Measurements from ENCODE around the gene PLOD2. TPM values are rescaled to one million over a fixed set of nuclear protein-coding genes. Genes with fewer than 3 reads are reported as not detected.

The PLOD2 gene
- total RNA-seq, 1 donor from 2014 or later: 38.5 TPM

DNA sequence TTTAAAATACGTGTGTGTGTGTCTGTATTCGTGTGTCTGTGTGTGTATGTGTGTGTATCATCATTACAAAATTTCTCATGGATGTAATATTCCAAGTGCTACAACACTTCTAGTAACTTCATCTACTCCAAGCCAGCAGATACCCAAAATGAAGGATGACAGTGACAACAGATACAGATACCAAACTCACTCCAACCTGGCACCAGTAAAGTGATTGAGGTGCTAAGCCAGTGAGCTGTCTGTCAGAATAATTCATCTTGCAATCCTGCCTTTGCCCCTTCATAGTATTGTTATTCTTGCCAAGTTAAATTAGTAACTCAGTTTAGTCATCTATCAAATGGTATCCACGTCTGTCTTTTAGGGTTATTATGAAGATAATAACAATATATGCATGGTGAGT lies 58.1 kb downstream of the PLOD2 start:
- no peaks in the 10 kb centered on the region for H3K27me3 ChIP-seq (ENCODE audit: control insufficient read depth, insufficient read depth, low read length)
- no peak for DNase-seq (ENCODE audit: low read depth)
- H3K4me3 ChIP-seq (ENCODE audit: low read depth, low read length): no peak overlapping the region
- peaks cover 3% of the 10 kb centered on the region for H3K36me3 ChIP-seq (ENCODE audit: control insufficient read depth, insufficient read depth, low read length)
- TF ChIP-seq, protein P1, sequence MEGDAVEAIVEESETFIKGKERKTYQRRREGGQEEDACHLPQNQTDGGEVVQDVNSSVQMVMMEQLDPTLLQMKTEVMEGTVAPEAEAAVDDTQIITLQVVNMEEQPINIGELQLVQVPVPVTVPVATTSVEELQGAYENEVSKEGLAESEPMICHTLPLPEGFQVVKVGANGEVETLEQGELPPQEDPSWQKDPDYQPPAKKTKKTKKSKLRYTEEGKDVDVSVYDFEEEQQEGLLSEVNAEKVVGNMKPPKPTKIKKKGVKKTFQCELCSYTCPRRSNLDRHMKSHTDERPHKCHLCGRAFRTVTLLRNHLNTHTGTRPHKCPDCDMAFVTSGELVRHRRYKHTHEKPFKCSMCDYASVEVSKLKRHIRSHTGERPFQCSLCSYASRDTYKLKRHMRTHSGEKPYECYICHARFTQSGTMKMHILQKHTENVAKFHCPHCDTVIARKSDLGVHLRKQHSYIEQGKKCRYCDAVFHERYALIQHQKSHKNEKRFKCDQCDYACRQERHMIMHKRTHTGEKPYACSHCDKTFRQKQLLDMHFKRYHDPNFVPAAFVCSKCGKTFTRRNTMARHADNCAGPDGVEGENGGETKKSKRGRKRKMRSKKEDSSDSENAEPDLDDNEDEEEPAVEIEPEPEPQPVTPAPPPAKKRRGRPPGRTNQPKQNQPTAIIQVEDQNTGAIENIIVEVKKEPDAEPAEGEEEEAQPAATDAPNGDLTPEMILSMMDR (IDR thresholded peaks at IDR 0.05; ENCODE audit: insufficient read depth, low read length, poor library complexity, severe bottlenecking): no peak

DNA sequence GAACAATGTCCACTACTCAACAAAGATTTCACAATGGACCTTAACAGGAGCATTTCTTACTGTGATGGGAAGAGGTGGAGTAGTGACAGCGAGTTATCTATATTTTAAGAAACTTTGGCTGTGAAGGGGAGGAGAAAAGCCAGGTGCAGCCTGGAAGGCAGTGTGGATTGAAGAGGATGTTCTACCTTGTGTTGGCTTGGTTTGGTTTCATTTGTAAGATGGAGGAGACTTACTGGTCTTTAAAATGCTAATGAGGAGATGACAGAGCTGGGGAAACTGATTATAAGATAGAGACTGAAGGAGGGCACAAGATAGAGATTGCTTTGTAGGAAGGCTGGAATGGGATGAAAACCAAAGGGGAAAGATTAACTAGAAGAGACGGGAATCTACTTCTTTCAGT lies 59.4 kb downstream of the PLOD2 start:
- DNase-seq (ENCODE audit: low read depth): no peak
- no peaks in the 10 kb centered on the region for H3K27me3 ChIP-seq (ENCODE audit: control insufficient read depth, insufficient read depth, low read length)
- peaks cover 3% of the 10 kb centered on the region for H3K36me3 ChIP-seq (ENCODE audit: control insufficient read depth, insufficient read depth, low read length)
- H3K4me3 ChIP-seq (ENCODE audit: low read depth, low read length): no peak overlapping the region
- TF ChIP-seq, protein P1 (IDR thresholded peaks at IDR 0.05; ENCODE audit: insufficient read depth, low read length, poor library complexity, severe bottlenecking): no peak

DNA sequence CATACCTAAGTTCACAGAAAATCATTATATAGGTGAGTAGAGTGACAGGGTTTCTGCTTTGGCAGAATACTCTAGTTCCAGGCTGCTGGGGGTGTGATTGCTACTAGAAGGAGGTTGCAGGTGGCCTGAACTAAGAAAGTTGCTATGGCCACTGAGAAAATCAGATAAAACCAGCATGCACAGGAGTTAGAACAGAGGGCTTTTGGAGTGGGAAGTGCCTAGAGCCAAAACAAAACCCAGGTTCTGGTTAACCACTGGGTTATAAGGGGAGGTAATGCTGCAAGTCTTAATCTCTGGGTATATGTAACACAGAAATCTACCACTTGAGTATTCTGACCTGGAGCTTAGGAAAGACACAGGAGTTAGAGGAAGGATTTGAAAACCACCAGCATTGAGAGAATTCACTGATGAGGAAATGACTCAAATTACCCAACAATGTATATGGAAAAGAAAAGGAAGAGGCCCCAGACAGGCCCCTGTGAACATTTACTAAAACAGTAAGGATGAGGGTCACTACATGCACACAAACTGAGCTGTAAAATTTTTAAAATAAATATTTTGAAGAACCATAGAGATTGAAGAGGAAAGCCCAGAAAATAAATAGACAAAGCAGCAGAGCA lies 60.0 kb downstream of the PLOD2 start:
- H3K36me3 ChIP-seq (ENCODE audit: control insufficient read depth, insufficient read depth, low read length): peaks cover 3% of the 10 kb centered on the region
- H3K4me3 ChIP-seq (ENCODE audit: low read depth, low read length): no peak overlapping the region
- DNase-seq (ENCODE audit: low read depth): no peak
- no peaks in the 10 kb centered on the region for H3K27me3 ChIP-seq (ENCODE audit: control insufficient read depth, insufficient read depth, low read length)
- TF ChIP-seq, protein P1 (IDR thresholded peaks at IDR 0.05; ENCODE audit: insufficient read depth, low read length, poor library complexity, severe bottlenecking): no peak

DNA sequence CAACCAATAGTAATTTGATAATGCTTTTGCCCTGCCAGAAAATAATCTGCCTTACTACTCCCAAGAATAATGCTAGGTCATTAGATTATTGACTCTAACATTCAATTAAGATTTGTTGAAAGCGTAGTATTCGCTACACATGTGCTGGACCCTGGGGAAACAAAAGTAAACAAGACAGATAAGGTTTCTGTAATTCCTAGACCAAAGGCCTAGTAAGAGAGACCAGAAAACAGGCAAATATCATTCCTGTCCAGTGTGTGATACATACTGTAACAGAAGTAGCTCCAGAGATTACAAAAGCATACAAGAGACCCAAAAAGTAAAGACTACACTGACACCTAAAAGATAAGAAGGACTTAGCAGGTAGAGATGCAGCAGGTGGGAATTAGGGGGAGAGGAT lies 60.8 kb downstream of the PLOD2 start:
- TF ChIP-seq, protein P1 (IDR thresholded peaks at IDR 0.05; ENCODE audit: insufficient read depth, low read length, poor library complexity, severe bottlenecking): no peak
- Histone ChIP-seq H3K36me3 (ENCODE audit: control insufficient read depth, insufficient read depth, low read length) (peaks cover 3% of the 10 kb centered on the region), H3K4me3 (ENCODE audit: low read depth, low read length) (no peak overlapping the region), H3K27me3 (ENCODE audit: control insufficient read depth, insufficient read depth, low read length) (no peaks in the 10 kb centered on the region)
- no peak for DNase-seq (ENCODE audit: low read depth)

DNA sequence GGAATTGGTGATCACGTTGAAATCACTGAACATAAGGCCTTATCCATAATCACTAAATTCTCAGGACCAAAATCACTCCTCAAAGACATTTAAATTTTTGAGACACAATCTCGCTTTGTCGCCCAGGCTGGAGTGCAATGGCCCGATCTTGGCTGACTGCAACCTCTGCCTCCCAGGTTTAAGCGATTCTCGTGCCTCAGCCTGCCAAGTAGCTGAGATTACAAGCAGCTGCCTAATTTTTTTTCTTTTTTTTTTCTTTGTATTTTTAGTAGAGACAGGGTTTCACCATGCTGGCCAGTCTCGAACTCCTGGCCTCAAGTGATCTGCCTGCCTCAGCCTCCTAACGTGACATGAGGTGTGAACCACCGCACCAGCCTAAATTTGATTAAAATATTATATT lies 61.7 kb downstream of the PLOD2 start:
- TF ChIP-seq, protein P1 (IDR thresholded peaks at IDR 0.05; ENCODE audit: insufficient read depth, low read length, poor library complexity, severe bottlenecking): no peak
- Histone ChIP-seq H3K27me3 (ENCODE audit: control insufficient read depth, insufficient read depth, low read length) (no peaks in the 10 kb centered on the region), H3K4me3 (ENCODE audit: low read depth, low read length) (no peak overlapping the region), H3K36me3 (ENCODE audit: control insufficient read depth, insufficient read depth, low read length) (peaks cover 3% of the 10 kb centered on the region)
- no peak for DNase-seq (ENCODE audit: low read depth)

DNA sequence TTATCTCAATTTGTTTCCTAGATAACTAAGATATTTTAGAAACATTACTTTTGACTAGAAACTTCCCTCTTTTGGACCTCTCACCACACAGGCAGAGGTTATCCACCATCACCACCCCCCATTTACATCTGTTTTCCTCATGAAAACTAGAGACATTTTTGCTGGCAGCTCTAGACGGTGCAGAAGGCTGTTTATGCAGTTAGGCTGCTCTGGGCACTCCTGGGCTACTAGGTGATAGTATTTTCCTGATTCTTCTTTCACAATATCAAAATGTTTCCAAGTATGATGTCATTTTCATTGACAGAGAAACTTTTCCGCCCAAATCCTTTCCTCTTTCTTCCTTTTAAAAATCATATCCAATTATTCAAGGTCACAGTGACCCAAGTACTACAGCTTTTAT lies 67.1 kb downstream of the PLOD2 start:
- Histone ChIP-seq H3K4me3 (ENCODE audit: low read depth, low read length) (no peak overlapping the region), H3K27me3 (ENCODE audit: control insufficient read depth, insufficient read depth, low read length) (no peaks in the 10 kb centered on the region), H3K36me3 (ENCODE audit: control insufficient read depth, insufficient read depth, low read length) (no peaks in the 10 kb centered on the region)
- DNase-seq (ENCODE audit: low read depth): no peak
- TF ChIP-seq, protein P1 (IDR thresholded peaks at IDR 0.05; ENCODE audit: insufficient read depth, low read length, poor library complexity, severe bottlenecking): no peak
